NCI-H146 (cell line): ENCODE measurements around the gene RIMKLB.
"Not testable (repeated sequence)": the region's sequence is repeated elsewhere in the genome, so short reads cannot be mapped to it uniquely, and the experiment has no call there.

ENCODE experiments used
- DNase-seq: peaks from one replicate; lab custom pipeline; 2025; lab: John Stamatoyannopoulos, UW

The RIMKLB gene

GRCh38 chr12:8773461-8773860 is 75.7 kb downstream of the RIMKLB start:
- DNase-seq, result no peak

GRCh38 chr12:8779281-8779680 is 81.5 kb downstream of the RIMKLB start:
- DNase-seq, result no peak

GRCh38 chr12:8779862-8780261 is 82.1 kb downstream of the RIMKLB start:
- DNase-seq, result no peak

GRCh38 chr12:8780389-8780788 is 82.6 kb downstream of the RIMKLB start:
- no peak for DNase-seq

GRCh38 chr12:8781381-8782127 is 83.8 kb downstream of the RIMKLB start:
- no peak for DNase-seq

- DNase-seq, result no peak
Measured at GRCh38 chr12:8784290-8784888, 86.6 kb downstream of the RIMKLB start.

GRCh38 chr12:8785499-8785898 is 87.7 kb downstream of the RIMKLB start:
- DNase-seq, result no peak

- DNase-seq, result not testable (repeated sequence)
Measured at GRCh38 chr12:8787206-8787605, 89.4 kb downstream of the RIMKLB start.

GRCh38 chr12:8788706-8789105 is 90.9 kb downstream of the RIMKLB start:
- not testable (repeated sequence) for DNase-seq

GRCh38 chr12:8789341-8790013 is 91.7 kb downstream of the RIMKLB start:
- DNase-seq, result not testable (repeated sequence)

- DNase-seq, result not testable (repeated sequence)
Measured at GRCh38 chr12:8793226-8793625, 95.4 kb downstream of the RIMKLB start.

- not testable (repeated sequence) for DNase-seq
Measured at GRCh38 chr12:8794611-8795010, 96.8 kb downstream of the RIMKLB start.

- no peak for DNase-seq
Measured at GRCh38 chr12:8796831-8797626, 99.2 kb downstream of the RIMKLB start.

GRCh38 chr12:8801213-8801612 is 103.4 kb downstream of the RIMKLB start:
- not testable (repeated sequence) for DNase-seq

GRCh38 chr12:8804833-8805232 is 107.0 kb downstream of the RIMKLB start:
- not testable (repeated sequence) for DNase-seq

- DNase-seq, result not testable (repeated sequence)
Measured at GRCh38 chr12:8805487-8805886, 107.7 kb downstream of the RIMKLB start.

- not testable (repeated sequence) for DNase-seq
Measured at GRCh38 chr12:8807084-8807483, 109.3 kb downstream of the RIMKLB start.

- DNase-seq, result not testable (repeated sequence)
Measured at GRCh38 chr12:8810112-8810511, 112.3 kb downstream of the RIMKLB start.

GRCh38 chr12:8813572-8814357 is 116.0 kb downstream of the RIMKLB start:
- DNase-seq, result no peak

- no peak for DNase-seq
Measured at GRCh38 chr12:8816448-8817050, 118.8 kb downstream of the RIMKLB start.

- DNase-seq, result no peak
Measured at GRCh38 chr12:8817856-8818255, 120.1 kb downstream of the RIMKLB start.
